ENCODE results near the gene VPS37B.

GRCh38 chr12:122865268-122866231 is 30.4 kb downstream of the VPS37B start:
- TF ChIP-seq CTCF (conservative IDR thresholded peaks at IDR 0.05 in 1 of 2, IDR thresholded peaks at IDR 0.05 in 1 of 2; ENCODE audit: low read depth in 1 of 2, low read length in 2 of 2), result peak; percentile 15 to 37
- no peak for TF ChIP-seq EZH2 (IDR thresholded peaks at IDR 0.05; ENCODE audit: low read length, missing control alignments)
